Right atrium auricular region (tissue), 2 donors: ENCODE results near the gene RPTN. TPM values are rescaled to one million over a fixed set of nuclear protein-coding genes. Genes with fewer than 3 reads are reported as not detected.
"Not testable (repeated sequence)": the region's sequence is repeated elsewhere in the genome, so short reads cannot be mapped to it uniquely, and the experiment has no call there.

Experiments
- DNase-seq: peaks from one replicate; pipeline ENCODE4 v3.0.0-alpha.2; 2019; ENCODE audit warnings: low spot score
- H3K27ac ChIP-seq, 2 donors: fragments of 200-600 bp; sonication (generic); 1 replicate in 1 of 2; 2 replicates in 1 of 2; pipeline ENCODE4 v1.5.1; 2016 to 2019
- H3K27me3 ChIP-seq, 2 donors: fragments of 200-600 bp; sonication (generic); one replicate each; pipeline versions ENCODE4 v1.5.1 to v1.6.0; 2017 to 2019
- H3K36me3 ChIP-seq: fragments of 200-600 bp; sonication (generic); one replicate; pipeline ENCODE4 v1.5.1; 2016
- H3K4me1 ChIP-seq, 2 donors: fragments of 200-600 bp; sonication (generic); one replicate each; pipeline versions ENCODE4 v1.5.1 to v1.6.0; 2017 to 2019
- H3K4me3 ChIP-seq, 2 donors: fragments of 200-600 bp; sonication (generic); 1 replicate in 1 of 2; 2 replicates in 1 of 2; pipeline ENCODE4 v1.5.1; 2017 to 2019; ENCODE audit warnings: mild to moderate bottlenecking in 1 of 2, moderate library complexity in 1 of 2
- H3K9me3 ChIP-seq, 2 donors: fragments of 200-600 bp; sonication (generic); one replicate each; pipeline ENCODE4 v1.5.1; 2019
- total RNA-seq, 2 donors: library from RNA; depleted of rRNA; stranded (reverse); fragments of >200 nt; gene quantifications; one replicate each; pipeline ENCODE4 v1.1.0, GENCODE V29; 2016
- TF ChIP-seq, protein P1 (sequence below), 2 donors: fragments of 200-600 bp; sonication (generic); IDR thresholded peaks; one replicate each; pipeline ENCODE4 v1.5.1; 2019; ENCODE audit warnings: antibody characterized with exemption in 2 of 2

The RPTN gene
- total RNA-seq, 2 donors from 2014 or later, result not detected

DNA sequence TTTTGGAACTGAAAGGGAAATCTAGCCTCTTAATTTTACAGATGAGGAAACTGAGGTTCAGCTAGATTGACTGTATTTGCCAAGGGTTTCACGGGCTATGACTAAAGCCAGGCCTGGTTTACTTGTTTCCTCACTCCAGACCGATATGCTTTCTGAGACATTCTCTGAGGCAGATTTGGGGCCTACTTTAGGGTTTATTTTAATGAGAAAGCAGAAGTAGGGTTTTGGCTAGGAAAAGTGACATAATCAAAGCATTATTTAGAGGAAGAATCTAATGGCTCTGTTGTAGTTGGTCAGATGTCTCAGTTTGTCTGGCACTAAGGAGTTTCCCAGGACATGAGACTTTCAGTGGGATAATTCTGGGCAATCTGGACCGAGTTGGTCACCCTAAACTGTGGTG, 1.5 kb upstream of the RPTN start:
- H3K4me1 ChIP-seq, result peaks cover 0 to 11% of the 10 kb centered on the region in 2 donors
- no peaks in the 10 kb centered on the region for H3K9me3 ChIP-seq
- DNase-seq, result no peak
- TF ChIP-seq, protein P1, sequence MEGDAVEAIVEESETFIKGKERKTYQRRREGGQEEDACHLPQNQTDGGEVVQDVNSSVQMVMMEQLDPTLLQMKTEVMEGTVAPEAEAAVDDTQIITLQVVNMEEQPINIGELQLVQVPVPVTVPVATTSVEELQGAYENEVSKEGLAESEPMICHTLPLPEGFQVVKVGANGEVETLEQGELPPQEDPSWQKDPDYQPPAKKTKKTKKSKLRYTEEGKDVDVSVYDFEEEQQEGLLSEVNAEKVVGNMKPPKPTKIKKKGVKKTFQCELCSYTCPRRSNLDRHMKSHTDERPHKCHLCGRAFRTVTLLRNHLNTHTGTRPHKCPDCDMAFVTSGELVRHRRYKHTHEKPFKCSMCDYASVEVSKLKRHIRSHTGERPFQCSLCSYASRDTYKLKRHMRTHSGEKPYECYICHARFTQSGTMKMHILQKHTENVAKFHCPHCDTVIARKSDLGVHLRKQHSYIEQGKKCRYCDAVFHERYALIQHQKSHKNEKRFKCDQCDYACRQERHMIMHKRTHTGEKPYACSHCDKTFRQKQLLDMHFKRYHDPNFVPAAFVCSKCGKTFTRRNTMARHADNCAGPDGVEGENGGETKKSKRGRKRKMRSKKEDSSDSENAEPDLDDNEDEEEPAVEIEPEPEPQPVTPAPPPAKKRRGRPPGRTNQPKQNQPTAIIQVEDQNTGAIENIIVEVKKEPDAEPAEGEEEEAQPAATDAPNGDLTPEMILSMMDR (IDR thresholded peaks at IDR 0.05), result no peak
- H3K27ac ChIP-seq, result no peak overlapping the region
- H3K27me3 ChIP-seq, result no peaks in the 10 kb centered on the region
- H3K4me3 ChIP-seq, result no peak overlapping the region
- no peaks in the 10 kb centered on the region for H3K36me3 ChIP-seq

DNA sequence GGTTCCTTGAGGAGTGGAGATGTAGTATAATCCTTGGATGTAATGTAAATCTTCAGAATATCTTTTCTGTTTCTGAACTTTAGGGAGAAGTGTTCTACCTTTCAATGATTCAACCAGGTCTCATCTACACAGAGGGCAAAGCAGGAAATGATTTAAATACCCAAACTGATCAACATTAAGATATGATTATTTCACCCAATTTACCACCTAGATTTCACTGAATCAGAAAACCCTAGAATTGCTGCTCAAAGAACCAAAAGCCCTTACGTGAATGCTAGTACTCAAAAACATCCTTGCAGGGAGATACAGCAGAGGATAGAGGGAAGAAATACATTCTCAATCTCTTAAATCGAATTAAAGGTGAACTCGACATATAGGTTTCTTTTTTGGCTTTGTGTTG, 5.0 kb downstream of the RPTN start:
- TF ChIP-seq, protein P1 (IDR thresholded peaks at IDR 0.05), result no peak
- Histone ChIP-seq H3K4me1 (no peaks in the 10 kb centered on the region), H3K27me3 (no peaks in the 10 kb centered on the region), H3K4me3 (no peak overlapping the region), H3K36me3 (no peaks in the 10 kb centered on the region), H3K27ac (no peak overlapping the region), H3K9me3 (no peaks in the 10 kb centered on the region)
- DNase-seq, result no peak

DNA sequence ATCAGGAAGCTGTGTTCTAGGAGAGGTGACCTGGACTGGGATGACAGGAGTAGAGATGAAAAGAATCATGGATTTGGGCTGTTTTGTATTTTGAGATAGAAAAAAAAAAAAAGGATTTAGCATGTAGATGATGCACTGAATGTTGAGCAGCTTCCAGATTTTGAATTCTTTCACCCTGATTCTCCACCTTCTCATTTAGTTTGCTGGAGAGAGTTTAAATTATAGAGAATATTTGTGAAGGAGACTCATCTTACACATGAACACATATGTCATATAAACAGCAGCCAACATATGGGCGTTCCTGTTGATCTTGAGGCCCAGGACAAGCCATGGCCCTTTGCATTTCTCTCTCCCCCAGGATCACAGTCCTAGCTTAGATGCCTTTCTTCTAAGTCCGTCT, 7.4 kb downstream of the RPTN start:
- TF ChIP-seq, protein P1 (IDR thresholded peaks at IDR 0.05), result no peak
- Histone ChIP-seq H3K4me3 (no peak overlapping the region), H3K9me3 (peaks cover 0 to 14% of the 10 kb centered on the region in 2 donors), H3K27me3 (no peaks in the 10 kb centered on the region), H3K36me3 (no peaks in the 10 kb centered on the region), H3K4me1 (no peaks in the 10 kb centered on the region), H3K27ac (no peak overlapping the region)
- DNase-seq, result no peak

DNA sequence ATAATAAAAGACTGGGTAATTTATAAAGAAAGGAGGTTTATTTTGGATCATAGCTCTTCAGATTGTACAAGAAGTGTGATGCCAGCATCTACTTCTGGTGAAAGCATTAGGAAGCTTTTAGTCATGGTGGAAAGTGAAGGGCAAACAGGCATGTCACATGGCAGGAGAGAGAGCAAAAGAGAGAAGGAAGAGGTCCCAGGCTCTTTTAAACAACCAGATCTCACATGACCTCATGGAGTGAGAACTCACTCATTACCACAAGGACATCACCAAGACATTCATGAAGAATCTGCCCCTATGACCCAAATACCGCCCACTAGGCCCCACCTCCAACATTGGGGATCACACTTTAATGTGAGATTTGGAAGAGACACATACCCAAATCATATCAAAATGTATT, 10.0 kb downstream of the RPTN start:
- Histone ChIP-seq H3K4me1 (no peaks in the 10 kb centered on the region), H3K4me3 (no peak overlapping the region), H3K9me3 (peaks cover 0 to 14% of the 10 kb centered on the region in 2 donors), H3K27me3 (no peaks in the 10 kb centered on the region), H3K27ac (no peak overlapping the region), H3K36me3 (no peaks in the 10 kb centered on the region)
- no peak for DNase-seq
- TF ChIP-seq, protein P1 (IDR thresholded peaks at IDR 0.05), result no peak

DNA sequence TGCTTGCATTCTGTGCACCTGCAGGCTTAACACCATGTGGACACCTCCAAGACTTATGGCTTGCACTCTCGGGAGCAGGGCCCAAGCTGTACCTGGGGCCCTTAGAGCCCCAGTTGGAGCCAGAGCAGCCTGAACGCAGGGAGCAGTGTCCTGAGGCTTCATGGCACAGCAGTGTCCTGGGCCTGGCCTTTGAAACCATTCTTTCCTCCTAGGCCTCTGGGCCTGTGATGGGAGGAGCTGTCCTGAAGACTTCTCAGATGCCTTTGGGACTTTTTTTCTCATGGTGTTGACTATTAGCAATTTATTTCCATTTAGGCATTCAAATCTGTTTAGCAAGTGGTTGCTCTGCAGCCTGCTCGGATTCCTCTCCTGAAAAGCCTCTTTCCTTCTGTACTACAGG, 11.0 kb downstream of the RPTN start:
- Histone ChIP-seq H3K27ac (no peak overlapping the region), H3K4me3 (no peak overlapping the region), H3K4me1 (no peaks in the 10 kb centered on the region), H3K27me3 (no peaks in the 10 kb centered on the region), H3K9me3 (peaks cover 0 to 14% of the 10 kb centered on the region in 2 donors), H3K36me3 (no peaks in the 10 kb centered on the region)
- DNase-seq, result no peak
- TF ChIP-seq, protein P1 (IDR thresholded peaks at IDR 0.05), result no peak

DNA sequence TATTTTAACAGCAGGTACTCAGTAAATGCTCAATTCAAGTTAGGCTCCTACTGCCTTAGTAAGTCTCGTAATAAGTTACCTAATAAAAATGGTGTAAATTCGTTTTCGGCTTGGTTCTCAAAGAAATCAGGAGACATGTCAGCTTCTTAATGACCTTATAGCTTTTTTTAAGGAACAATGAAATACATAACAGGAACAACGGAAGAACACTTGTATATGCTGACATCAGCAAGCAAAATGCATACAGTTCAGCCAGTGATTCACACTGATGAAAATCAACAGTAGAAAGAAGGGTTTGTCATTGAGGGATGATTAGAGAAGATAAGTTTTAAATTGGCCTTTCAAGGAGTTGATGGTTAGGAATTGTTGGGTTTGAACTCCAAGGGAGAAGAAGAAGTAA, 13.3 kb downstream of the RPTN start:
- Histone ChIP-seq H3K27ac (no peak overlapping the region), H3K36me3 (no peaks in the 10 kb centered on the region), H3K27me3 (no peaks in the 10 kb centered on the region), H3K4me3 (no peak overlapping the region), H3K4me1 (no peaks in the 10 kb centered on the region), H3K9me3 (peaks cover 0 to 14% of the 10 kb centered on the region in 2 donors)
- no peak for DNase-seq
- TF ChIP-seq, protein P1 (IDR thresholded peaks at IDR 0.05), result no peak

DNA sequence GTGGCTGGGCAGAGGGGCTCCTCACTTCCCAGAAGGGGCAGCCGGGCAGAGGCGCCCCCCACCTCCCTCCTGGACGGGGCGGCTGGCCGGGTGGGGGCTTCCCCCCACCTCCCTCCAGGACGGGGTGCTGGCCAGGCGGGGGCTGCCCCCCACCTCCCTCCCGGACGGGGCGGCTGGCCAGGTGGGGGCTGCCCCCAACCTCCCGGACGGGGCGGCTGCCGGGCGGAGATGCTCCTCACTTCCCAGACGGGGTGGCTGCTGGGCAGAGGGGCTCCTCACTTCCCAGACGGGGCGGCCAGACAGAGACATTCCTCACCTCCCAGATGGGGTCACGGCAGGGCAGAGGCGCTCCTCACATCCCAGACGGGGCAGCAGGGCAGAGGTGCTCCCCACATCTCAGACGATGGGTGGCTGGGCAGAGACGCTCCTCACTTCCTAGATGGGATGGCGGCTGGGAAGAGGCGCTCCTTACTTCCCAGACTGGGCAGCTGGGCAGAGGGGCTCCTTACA, 14.3 kb downstream of the RPTN start:
- DNase-seq, H3K36me3 ChIP-seq, H3K4me1 ChIP-seq, H3K27ac ChIP-seq, H3K4me3 ChIP-seq, H3K27me3 ChIP-seq: not testable (repeated sequence)
- H3K9me3 ChIP-seq, result peaks cover 0 to 14% of the 10 kb centered on the region in 2 donors
